Natural killer cell treated with Interleukin-12 subunit alpha and Interleukin-12 subunit beta and Interleukin-15 and Interleukin-18, amount 100 ng/mL, for 72 hours (primary cell): ENCODE measurements around the gene FAM72A. TPM values are rescaled to one million over a fixed set of nuclear protein-coding genes. Genes with fewer than 3 reads are reported as not detected.
"Not testable (repeated sequence)": the region's sequence is repeated elsewhere in the genome, so short reads cannot be mapped to it uniquely, and the experiment has no call there.

Source experiments
- ATAC-seq, 2 donors: fragments of 150-1000 bp; cut with Tn5 transposase in 1 of 2; sonication (Bioruptor Pico), chemical (Tn5 transposase) in 1 of 2; 2 replicates each; pipeline ENCODE4 v1.10.0; 2021
- DNase-seq: peaks from one replicate; pipeline ENCODE4 v3.0.0; 2022; ENCODE audit warnings: low spot score
- H3K27ac Mint-ChIP-seq, 2 donors: 1 replicate in 1 of 2; 2 replicates in 1 of 2; pipeline ENCODE4 v1.8.0; 2022; ENCODE audit warnings: mixed read lengths in 2 of 2, mild to moderate bottlenecking in 1 of 2, moderate library complexity in 1 of 2
- H3K27me3 Mint-ChIP-seq, 2 donors: 1 replicate in 1 of 2; 2 replicates in 1 of 2; pipeline ENCODE4 v1.8.0; 2022; ENCODE audit warnings: mixed read lengths in 2 of 2
- H3K36me3 Mint-ChIP-seq: one replicate; pipeline ENCODE4 v1.8.0; 2022; ENCODE audit warnings: mixed read lengths
- H3K4me1 Mint-ChIP-seq, 2 donors: 1 replicate in 1 of 2; 2 replicates in 1 of 2; pipeline ENCODE4 v1.8.0; 2022; ENCODE audit warnings: low read depth in 2 of 2, mixed read lengths in 2 of 2, mild to moderate bottlenecking in 1 of 2
- H3K4me3 Mint-ChIP-seq: one replicate; pipeline ENCODE4 v1.8.0; 2022; ENCODE audit warnings: mixed read lengths
- H3K9me3 Mint-ChIP-seq: 2 replicates; pipeline ENCODE4 v1.8.0; 2022; ENCODE audit warnings: mixed read lengths
- total RNA-seq, 2 donors: library from RNA; stranded (reverse); gene quantifications; one replicate each; pipeline ENCODE4 v1.2.3, GENCODE V29; 2022

FAM72A gene
- total RNA-seq, 2 donors from 2014 or later: 21.0 to 33.9 TPM

DNA sequence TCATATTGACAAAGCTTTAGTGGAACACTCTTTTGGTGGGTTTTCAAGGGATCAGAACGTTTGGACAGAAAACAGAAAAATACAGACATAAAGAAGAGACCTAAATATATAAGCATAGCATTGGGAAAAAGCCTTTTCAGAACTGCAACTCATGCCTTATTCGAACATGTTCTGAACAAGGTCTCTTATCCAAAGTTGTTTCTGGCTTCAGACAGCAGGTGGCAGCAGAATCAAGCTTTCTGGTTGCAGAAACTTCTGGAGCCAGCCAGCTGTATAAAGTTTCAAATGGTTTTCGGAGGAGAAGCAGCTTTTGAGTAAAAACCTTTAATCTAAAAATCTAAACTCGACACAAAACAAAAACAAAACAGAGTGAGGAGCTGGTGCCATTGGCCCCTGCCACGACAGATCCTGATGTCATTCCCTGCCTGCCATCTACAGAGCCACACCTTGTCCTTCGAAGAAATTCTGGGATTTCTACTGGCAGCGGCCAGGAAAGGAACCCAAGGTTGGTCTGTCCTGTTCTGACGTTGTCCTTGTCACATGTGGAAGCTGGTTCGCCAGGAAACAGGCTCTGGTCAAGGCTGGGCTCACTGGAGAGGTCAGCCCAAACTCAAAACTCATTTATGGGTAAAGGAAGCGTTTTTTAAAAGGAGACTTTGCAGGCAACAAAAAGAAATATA, 35.1 kb downstream of the FAM72A start:
- H3K9me3 Mint-ChIP-seq, H3K27ac Mint-ChIP-seq, H3K36me3 Mint-ChIP-seq, H3K27me3 Mint-ChIP-seq, H3K4me3 Mint-ChIP-seq, H3K4me1 Mint-ChIP-seq, DNase-seq: not testable (repeated sequence)
- ATAC-seq: peak in 1 of 2 donors; percentile 53

DNA sequence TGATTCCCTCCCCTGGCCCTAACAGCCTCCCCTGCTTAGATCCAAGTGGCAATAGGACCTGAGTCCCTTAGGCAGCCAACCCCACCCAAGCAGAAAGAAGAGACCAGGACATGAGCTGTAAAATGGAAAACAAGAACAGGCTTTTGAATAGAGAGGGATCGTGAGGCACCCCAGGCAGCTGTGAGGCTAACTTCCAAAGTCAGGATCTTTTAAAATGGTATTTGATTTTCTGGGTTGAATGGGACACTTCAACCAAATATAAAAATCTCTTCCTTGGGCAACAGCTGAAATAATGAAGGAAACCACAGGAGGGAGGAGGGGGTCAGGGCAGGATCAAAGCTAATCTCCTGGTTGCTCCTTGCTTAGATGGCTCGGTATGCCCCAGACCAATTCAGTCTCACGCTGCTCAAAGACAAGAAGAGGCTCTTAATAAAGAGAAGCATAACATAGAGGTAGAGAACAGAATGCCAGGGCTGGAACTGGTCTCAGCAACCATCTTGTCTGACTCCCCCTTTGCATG, 56.8 kb downstream of the FAM72A start:
- ATAC-seq: no peak
- peaks cover 17 to 29% of the 10 kb centered on the region in 2 donors for H3K27me3 Mint-ChIP-seq
- no peak for DNase-seq
- no peak overlapping the region for H3K4me3 Mint-ChIP-seq
- no peak overlapping the region for H3K27ac Mint-ChIP-seq
- H3K4me1 Mint-ChIP-seq: no peaks in the 10 kb centered on the region
- no peaks in the 10 kb centered on the region for H3K36me3 Mint-ChIP-seq
- H3K9me3 Mint-ChIP-seq: no peaks in the 10 kb centered on the region

DNA sequence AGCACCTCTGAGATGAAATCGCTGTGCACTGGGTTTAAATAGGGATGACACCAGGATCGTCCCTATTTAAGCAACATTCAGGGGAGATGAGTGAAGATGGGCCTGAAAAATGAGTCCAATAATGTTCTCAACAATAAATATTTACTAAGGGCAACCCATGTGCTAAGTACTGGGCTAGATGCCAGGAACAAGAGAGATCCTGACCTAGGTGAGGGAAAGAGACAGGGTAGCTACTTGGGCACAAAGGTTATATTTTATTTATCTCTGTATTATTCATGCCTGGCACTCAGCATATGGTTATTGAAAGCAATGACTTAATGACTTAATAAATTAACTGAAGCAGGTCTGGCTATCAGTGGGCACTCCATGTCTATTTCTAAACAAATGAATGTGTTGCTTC, 58.0 kb downstream of the FAM72A start:
- Mint-ChIP-seq H3K36me3 (no peaks in the 10 kb centered on the region), H3K4me3 (no peak overlapping the region), H3K4me1 (no peaks in the 10 kb centered on the region), H3K27ac (no peak overlapping the region), H3K27me3 (peaks cover 23 to 41% of the 10 kb centered on the region in 2 donors), H3K9me3 (no peaks in the 10 kb centered on the region)
- DNase-seq (no peak), ATAC-seq (no peak)

DNA sequence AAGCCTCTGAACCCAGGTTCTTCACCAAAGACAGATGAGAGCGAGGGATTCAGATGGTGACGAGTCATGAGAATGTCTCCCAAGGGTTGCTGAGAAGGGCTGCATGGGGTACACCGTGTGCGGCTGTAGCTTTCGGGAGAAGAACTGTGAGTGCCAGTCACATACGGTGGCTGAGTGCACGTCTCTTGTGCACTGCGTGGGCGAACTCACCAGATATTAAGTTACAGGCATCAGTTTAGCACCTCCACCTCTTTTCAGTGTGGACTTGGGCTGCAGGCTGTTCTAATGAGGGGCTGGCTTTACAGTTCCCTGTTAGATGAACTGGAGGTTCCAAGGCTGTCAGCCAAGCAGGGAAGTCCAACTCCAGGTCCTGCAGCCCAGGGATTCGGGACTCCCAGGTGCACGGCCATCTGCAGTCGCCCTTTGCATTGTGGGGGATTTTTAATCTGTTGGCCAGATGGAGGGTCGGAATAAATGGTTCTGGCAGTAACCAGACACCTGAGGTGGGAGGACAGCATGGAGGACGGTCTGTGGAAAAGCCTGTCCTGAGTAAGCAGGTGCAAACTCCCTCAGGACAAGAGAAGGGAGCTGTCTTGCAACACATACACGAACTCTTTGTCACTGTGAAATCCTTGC, 59.0 kb downstream of the FAM72A start:
- no peaks in the 10 kb centered on the region for H3K4me1 Mint-ChIP-seq
- no peak overlapping the region for H3K4me3 Mint-ChIP-seq
- no peaks in the 10 kb centered on the region for H3K9me3 Mint-ChIP-seq
- no peaks in the 10 kb centered on the region for H3K36me3 Mint-ChIP-seq
- ATAC-seq: no peak
- DNase-seq: no peak
- H3K27me3 Mint-ChIP-seq: peaks cover 29 to 47% of the 10 kb centered on the region in 2 donors
- no peak overlapping the region for H3K27ac Mint-ChIP-seq

GRCh38 chr1:206142770-206143169, 59.9 kb downstream of the FAM72A start:
- Mint-ChIP-seq H3K36me3 (no peaks in the 10 kb centered on the region), H3K9me3 (no peaks in the 10 kb centered on the region), H3K27me3 (peaks cover 37 to 56% of the 10 kb centered on the region in 2 donors), H3K4me1 (no peaks in the 10 kb centered on the region), H3K4me3 (no peak overlapping the region), H3K27ac (no peak overlapping the region)
- DNase-seq (no peak), ATAC-seq (no peak)

GRCh38 chr1:206142011-206142410, 60.6 kb downstream of the FAM72A start:
- no peaks in the 10 kb centered on the region for H3K9me3 Mint-ChIP-seq
- ATAC-seq (no peak), DNase-seq (no peak)
- H3K36me3 Mint-ChIP-seq: no peaks in the 10 kb centered on the region
- H3K27me3 Mint-ChIP-seq: peaks cover 37 to 57% of the 10 kb centered on the region in 2 donors
- H3K27ac Mint-ChIP-seq: no peak overlapping the region
- H3K4me3 Mint-ChIP-seq: no peak overlapping the region
- H3K4me1 Mint-ChIP-seq: no peaks in the 10 kb centered on the region

DNA sequence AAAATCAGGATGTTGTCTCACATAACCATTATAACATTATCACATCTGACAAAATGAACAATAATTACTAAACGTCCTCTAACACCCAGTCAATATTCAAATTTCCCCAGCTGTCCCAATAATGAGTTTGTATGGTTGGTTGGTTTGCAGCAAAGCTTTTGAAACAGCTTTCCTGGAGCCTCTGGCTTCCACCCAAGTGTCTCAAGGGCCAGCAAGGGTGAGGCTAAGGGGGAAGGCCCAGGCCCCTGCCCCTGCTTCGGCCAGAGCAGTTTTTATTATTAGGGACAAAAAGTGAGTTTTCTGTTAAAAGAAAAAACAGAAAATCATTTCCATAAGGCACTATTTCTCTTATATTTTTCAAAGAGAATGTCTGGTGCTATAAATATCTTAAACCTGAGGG, 66.4 kb downstream of the FAM72A start:
- ATAC-seq: no peak
- H3K27me3 Mint-ChIP-seq: peaks cover 31 to 32% of the 10 kb centered on the region in 2 donors

More for the DNA sequence above, 66.4 kb downstream of the FAM72A start:
- no peaks in the 10 kb centered on the region for H3K9me3 Mint-ChIP-seq
- no peak overlapping the region for H3K4me3 Mint-ChIP-seq
- H3K36me3 Mint-ChIP-seq: no peaks in the 10 kb centered on the region
- no peak for DNase-seq
- no peak overlapping the region for H3K27ac Mint-ChIP-seq
- no peaks in the 10 kb centered on the region for H3K4me1 Mint-ChIP-seq

Other genes starting within 250 kb of the FAM72A start
- gene RAB7B, start 199.4 kb downstream of the FAM72A start, total RNA-seq: not detected
- gene CTSE, start 178.9 kb downstream of the FAM72A start, total RNA-seq: not detected
- under 1 TPM in 1 of 2 donors, not detected in 1; 0.86 TPM for gene RHEX, start 149.7 kb downstream of the FAM72A start, total RNA-seq
- not detected for gene AVPR1B, start 85.5 kb downstream of the FAM72A start, total RNA-seq
- 100 to 1,000 TPM; 178 to 237 TPM for gene SRGAP2, start 702 bp upstream of the FAM72A start, total RNA-seq